H9 (cell line): Measurements from ENCODE around the gene TRMT11. TPM values are rescaled to one million over a fixed set of nuclear protein-coding genes. Genes with fewer than 3 reads are reported as not detected.

Experiments used
- DNase-seq: peaks from one replicate; pipeline ENCODE4 v3.0.0-alpha.2; 2017
- H2AFZ ChIP-seq: one replicate; pipeline ENCODE4 v1.6.1; 2013; ENCODE audit warnings: mild to moderate bottlenecking, low read length, control low read depth, moderate library complexity
- H2AK5ac ChIP-seq: 2 replicates; pipeline ENCODE4 v1.6.1; 2013; ENCODE audit warnings: low read length, control low read depth, mixed read lengths; ENCODE audit not compliant: insufficient read length
- H2BK120ac ChIP-seq: one replicate; pipeline ENCODE4 v1.6.1; 2013; ENCODE audit warnings: low read depth, mild to moderate bottlenecking, low read length, control low read depth, inconsistent platforms; ENCODE audit not compliant: poor library complexity, severe bottlenecking
- H2BK12ac ChIP-seq: 2 replicates; pipeline ENCODE4 v1.6.1; 2013; ENCODE audit warnings: low read length, control low read depth, mixed read lengths, low read depth; ENCODE audit not compliant: insufficient read length
- H2BK15ac ChIP-seq: 2 replicates; pipeline ENCODE4 v1.6.1; 2013; ENCODE audit warnings: low read depth, low read length, control low read depth
- H2BK20ac ChIP-seq: one replicate; pipeline ENCODE4 v1.6.1; 2013; ENCODE audit warnings: low read depth, mild to moderate bottlenecking, low read length, control low read depth, inconsistent platforms; ENCODE audit not compliant: poor library complexity, severe bottlenecking
- H2BK5ac ChIP-seq: 2 replicates; pipeline ENCODE4 v1.6.1; 2013; ENCODE audit warnings: low read length, control low read depth, mixed read lengths; ENCODE audit not compliant: insufficient read length
- H3K14ac ChIP-seq: 2 replicates; pipeline ENCODE4 v1.6.1; 2013; ENCODE audit warnings: low read length, control low read depth; ENCODE audit not compliant: insufficient read depth
- H3K18ac ChIP-seq: 2 replicates; pipeline ENCODE4 v1.6.1; 2013; ENCODE audit warnings: low read depth, mild to moderate bottlenecking, mixed read lengths, low read length, control low read depth; ENCODE audit not compliant: insufficient read length
- H3K23ac ChIP-seq: 2 replicates; pipeline ENCODE4 v1.6.1; 2013; ENCODE audit warnings: low read length, control low read depth, mixed read lengths, low read depth; ENCODE audit not compliant: insufficient read length
- H3K23me2 ChIP-seq: 2 replicates; pipeline ENCODE4 v1.6.1; 2013; ENCODE audit warnings: low read depth, mild to moderate bottlenecking, mixed read lengths, low read length, control low read depth; ENCODE audit not compliant: insufficient read length, poor library complexity, severe bottlenecking
- H3K27ac ChIP-seq: 2 replicates; pipeline ENCODE4 v1.5.1; 2013; ENCODE audit warnings: low read length, control low read depth, mixed read lengths, low read depth; ENCODE audit not compliant: insufficient read length
- H3K27me3 ChIP-seq: 2 replicates; pipeline ENCODE4 v1.6.1; 2013; ENCODE audit warnings: low read length, control low read depth, inconsistent platforms; ENCODE audit not compliant: insufficient read depth
- H3K4ac ChIP-seq: 2 replicates; pipeline ENCODE4 v1.6.1; 2013; ENCODE audit warnings: low read depth, mild to moderate bottlenecking, control low read depth, inconsistent platforms, low read length, moderate library complexity
- H3K4me1 ChIP-seq: 2 replicates; pipeline ENCODE4 v1.6.1; 2013; ENCODE audit warnings: low read length, control low read depth, inconsistent platforms; ENCODE audit not compliant: insufficient read depth
- H3K4me2 ChIP-seq: 2 replicates; pipeline ENCODE4 v1.6.1; 2013; ENCODE audit warnings: low read length, control low read depth, mixed read lengths; ENCODE audit not compliant: insufficient read length, insufficient read depth
- H3K56ac ChIP-seq: 2 replicates; pipeline ENCODE4 v1.6.1; 2013; ENCODE audit warnings: low read depth, mild to moderate bottlenecking, mixed read lengths, low read length, control low read depth; ENCODE audit not compliant: insufficient read length
- H3K79me1 ChIP-seq: 2 replicates; pipeline ENCODE4 v1.6.1; 2013; ENCODE audit warnings: low read depth, mild to moderate bottlenecking, moderate library complexity, low read length, control low read depth, inconsistent platforms; ENCODE audit not compliant: insufficient read depth, poor library complexity, severe bottlenecking
- H3K79me2 ChIP-seq: 2 replicates; pipeline ENCODE4 v1.6.1; 2013; ENCODE audit warnings: low read length, control low read depth, inconsistent platforms; ENCODE audit not compliant: insufficient read depth
- H3K9ac ChIP-seq: 2 replicates; pipeline ENCODE4 v1.6.1; 2013; ENCODE audit warnings: low read length, control low read depth, mixed read lengths; ENCODE audit not compliant: insufficient read length; ENCODE audit errors: extremely low read depth
- H3K9me3 ChIP-seq: one replicate; pipeline ENCODE4 v1.6.1; 2013; ENCODE audit warnings: low read depth, low read length, inconsistent platforms; ENCODE audit not compliant: control insufficient read depth
- H3T11ph ChIP-seq: one replicate; pipeline ENCODE4 v1.6.1; 2013; ENCODE audit warnings: mild to moderate bottlenecking, low read length, control low read depth, inconsistent platforms
- H4K20me1 ChIP-seq: one replicate; pipeline ENCODE4 v1.6.1; 2013; ENCODE audit not compliant: control insufficient read depth, insufficient read length, insufficient read depth
- H4K5ac ChIP-seq: 2 replicates; pipeline ENCODE4 v1.6.1; 2013; ENCODE audit warnings: low read depth, mild to moderate bottlenecking, mixed read lengths, low read length, control low read depth; ENCODE audit not compliant: insufficient read length
- H4K8ac ChIP-seq: replicated peaks from 2 replicates; pipeline ENCODE4 v1.6.1; 2013; ENCODE audit warnings: low read length, control low read depth, mixed read lengths, low read depth; ENCODE audit not compliant: insufficient read length
- H4K91ac ChIP-seq: 2 replicates; pipeline ENCODE4 v1.6.1; 2013; ENCODE audit warnings: low read depth, mild to moderate bottlenecking, moderate library complexity, mixed read lengths, low read length, control low read depth; ENCODE audit not compliant: insufficient read length
- H3K27ac Mint-ChIP-seq, 3 experiments: 2 replicates in 2 of 3; 3 replicates in 1 of 3; pipeline ENCODE4 v1.8.0; 2020 to 2021; ENCODE audit warnings: mixed read lengths in 3 of 3, mild to moderate bottlenecking in 1 of 3, moderate library complexity in 1 of 3
- H3K27me3 Mint-ChIP-seq: 2 replicates; pipeline ENCODE4 v1.8.0; 2021; ENCODE audit warnings: low read depth, mild to moderate bottlenecking, moderate library complexity, mixed read lengths
- H3K36me3 Mint-ChIP-seq, 3 experiments: 2 replicates in 2 of 3; 3 replicates in 1 of 3; pipeline ENCODE4 v1.8.0; 2020 to 2021; ENCODE audit warnings: low read depth in 3 of 3, mixed read lengths in 3 of 3; ENCODE audit not compliant: insufficient read depth in 1 of 3
- H3K4me1 Mint-ChIP-seq, 2 experiments: 2 replicates each; pipeline ENCODE4 v1.8.0; 2020; ENCODE audit warnings: mixed read lengths in 2 of 2
- H3K4me3 Mint-ChIP-seq, 2 experiments: 2 replicates in 1 of 2; 3 replicates in 1 of 2; pipeline ENCODE4 v1.8.0; 2020 to 2021; ENCODE audit warnings: mild to moderate bottlenecking in 2 of 2, mixed read lengths in 2 of 2, moderate library complexity in 1 of 2
- H3K9me3 Mint-ChIP-seq, 2 experiments: 2 replicates in 1 of 2; 3 replicates in 1 of 2; pipeline ENCODE4 v1.8.0; 2020; ENCODE audit warnings: mild to moderate bottlenecking in 2 of 2, mixed read lengths in 2 of 2, moderate library complexity in 1 of 2
- CTCF ChIP-seq: fragments of 200-600 bp; sonication (generic); conservative IDR thresholded peaks from 3 replicates; pipeline ENCODE4 v1.8.0; 2021; ENCODE audit warnings: antibody characterized with exemption, mild to moderate bottlenecking
- WGBS: extraction: QIAGEN DNeasy Blood & Tissue Kit; methylation state at CpG from one replicate; pipeline ENCODE4 v1.1.7; 2013; ENCODE audit warnings: missing lambda C conversion rate, low lambda C conversion rate, mixed read lengths; ENCODE audit not compliant: insufficient read length; ENCODE audit errors: extremely low coverage; 5-methylcytosine and 5-hydroxymethylcytosine counted together
- total RNA-seq: library from RNA; stranded (reverse); gene quantifications from 2 replicates; pipeline ENCODE4 v1.2.1, GENCODE V29; 2021

The TRMT11 gene
- total RNA-seq, 1 experiment from 2014 or later: 31.1 TPM

DNA sequence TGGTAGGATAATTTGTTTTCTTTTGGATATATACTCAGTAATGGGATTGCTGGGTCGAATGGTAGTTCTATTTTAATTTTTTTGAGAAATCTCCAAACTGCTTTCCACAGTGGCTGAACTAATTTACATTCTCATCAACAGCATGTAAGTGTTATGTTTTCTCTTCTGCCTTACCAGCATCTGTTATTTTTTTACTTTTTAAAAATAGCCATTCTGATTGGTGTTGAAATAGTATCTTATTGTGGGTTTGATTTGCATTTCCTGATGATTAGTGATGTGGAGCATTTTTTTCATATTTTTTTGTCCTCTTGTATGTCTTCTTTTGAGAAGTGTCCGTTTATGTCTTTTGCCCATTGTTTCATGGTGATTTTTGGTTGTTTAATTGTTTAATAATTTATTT, 17.8 kb upstream of the TRMT11 start:
- no peak overlapping the region for H2AK5ac ChIP-seq
- no peak overlapping the region for H2AFZ ChIP-seq
- H3K9me3 ChIP-seq: no peaks in the 10 kb centered on the region
- Mint-ChIP-seq H3K4me1 (no peaks in the 10 kb centered on the region), H3K4me3 (no peak overlapping the region), H3K36me3 (peaks cover 2 to 11% (median 4%) of the 10 kb centered on the region in 3 experiments; a peak in 3 of 7 replicates), H3K27me3 (no peaks in the 10 kb centered on the region), H3K9me3 (no peaks in the 10 kb centered on the region), H3K27ac (no peak overlapping the region)
- no peak overlapping the region for H3T11ph ChIP-seq
- H3K9ac ChIP-seq: no peak overlapping the region
- no peak overlapping the region for H3K23ac ChIP-seq
- no peaks in the 10 kb centered on the region for H4K20me1 ChIP-seq
- H3K23me2 ChIP-seq: no peaks in the 10 kb centered on the region
- DNase-seq: no peak
- H3K56ac ChIP-seq: no peak overlapping the region
- H3K4me1 ChIP-seq: no peaks in the 10 kb centered on the region
- H4K5ac ChIP-seq: no peak overlapping the region
- no peak overlapping the region for H4K91ac ChIP-seq
- H3K79me1 ChIP-seq: no peaks in the 10 kb centered on the region
- no peak overlapping the region for H2BK120ac ChIP-seq
- no peaks in the 10 kb centered on the region for H3K27me3 ChIP-seq
- H3K4me2 ChIP-seq: no peak overlapping the region
- no peak overlapping the region for H2BK12ac ChIP-seq
- no peak overlapping the region for H2BK5ac ChIP-seq
- no peak overlapping the region for H4K8ac ChIP-seq
- H3K79me2 ChIP-seq: no peaks in the 10 kb centered on the region
- no peak for TF ChIP-seq CTCF
- H2BK15ac ChIP-seq: no peak overlapping the region
- no peak overlapping the region for H3K27ac ChIP-seq
- WGBS: no CpG with 5 or more reads among the region's 2 CpGs
- H2BK20ac ChIP-seq: no peak overlapping the region
- H3K14ac ChIP-seq: no peak overlapping the region
- no peak overlapping the region for H3K4ac ChIP-seq
- no peak overlapping the region for H3K18ac ChIP-seq
